HEK293T (cell line): Measurements from ENCODE around the gene RAPGEF3.

Experiments used
- ARNT ChIP-seq: fragments of 450-650 bp; IDR thresholded peaks from 2 replicates; pipeline ENCODE4 v1.6.1; 2017; ENCODE audit warnings: mild to moderate bottlenecking
- BHLHE40 ChIP-seq: fragments of 450-650 bp; IDR thresholded peaks from 2 replicates; pipeline ENCODE4 v1.6.1; 2016; ENCODE audit warnings: mild to moderate bottlenecking, moderate library complexity, borderline replicate concordance
- FOXA1 ChIP-seq: fragments of 450-650 bp; IDR thresholded peaks from 2 replicates; pipeline ENCODE4 v1.6.1; 2016; ENCODE audit warnings: mild to moderate bottlenecking
- FOXM1 ChIP-seq: fragments of 450-650 bp; IDR thresholded peaks from 2 replicates; pipeline ENCODE4 v1.6.1; 2017; ENCODE audit warnings: mild to moderate bottlenecking, borderline replicate concordance
- HDGF ChIP-seq: fragments of 450-650 bp; IDR thresholded peaks from 2 replicates; pipeline ENCODE4 v1.6.1; 2017; ENCODE audit warnings: antibody characterized with exemption, borderline replicate concordance
- LEF1 ChIP-seq: fragments of 450-650 bp; IDR thresholded peaks from 2 replicates; pipeline ENCODE4 v1.6.1; 2017; ENCODE audit warnings: mild to moderate bottlenecking, borderline replicate concordance
- NFRKB ChIP-seq: fragments of 450-650 bp; IDR thresholded peaks from 2 replicates; pipeline ENCODE4 v1.6.1; 2016; ENCODE audit warnings: mild to moderate bottlenecking, moderate library complexity
- SUZ12 ChIP-seq: fragments of 450-650 bp; IDR thresholded peaks from 2 replicates; pipeline ENCODE4 v1.6.1; 2016; ENCODE audit warnings: mild to moderate bottlenecking
- TARDBP ChIP-seq: fragments of 450-650 bp; IDR thresholded peaks from 2 replicates; pipeline ENCODE4 v1.6.1; 2016
- ZNF384 ChIP-seq: fragments of 450-650 bp; IDR thresholded peaks from 2 replicates; pipeline ENCODE4 v1.6.1; 2016

DNA sequence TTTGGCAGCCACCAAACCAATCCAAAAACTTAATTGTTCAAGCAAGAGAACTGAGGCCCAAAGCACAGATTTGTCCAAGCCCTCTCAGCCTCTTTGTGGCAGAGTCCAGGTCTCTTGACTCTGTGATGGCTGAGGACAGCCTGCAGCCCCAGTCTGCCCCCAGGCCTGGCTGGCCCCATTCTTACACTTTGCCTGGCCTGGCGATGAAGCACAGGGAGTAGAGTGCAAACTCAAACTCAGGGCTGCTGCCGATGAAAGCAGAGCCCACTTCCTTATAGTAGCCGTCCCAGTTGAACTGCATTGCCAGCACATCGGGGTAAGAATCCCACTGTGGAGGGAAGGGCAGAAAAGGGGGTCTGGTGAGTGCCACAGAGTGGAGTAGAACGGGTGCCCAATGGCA lies 47.2 kb downstream of the RAPGEF3 start:
- TF ChIP-seq SUZ12 (no peak), ARNT (no peak), FOXM1 (no peak), HDGF (no peak), TARDBP (no peak), LEF1 (no peak), NFRKB (no peak), ZNF384 (no peak), BHLHE40 (no peak), FOXA1 (no peak)
